GM21529 (cell line): Measurements from ENCODE around the gene ESYT1.
"Not testable (repeated sequence)": the region's sequence is repeated elsewhere in the genome, so short reads cannot be mapped to it uniquely, and the experiment has no call there.

Experiments
- ATAC-seq: cut with Tn5 transposase; IDR thresholded peaks from one replicate; pipeline ENCODE4 v1.9.1; 2021; ENCODE audit not compliant: unreplicated experiment

Gene ESYT1

GRCh38 chr12:56103066-56103711, 24.9 kb upstream of the ESYT1 start:
- ATAC-seq, result no peak

GRCh38 chr12:56103823-56104108, 24.3 kb upstream of the ESYT1 start:
- ATAC-seq, result no peak

GRCh38 chr12:56104109-56104814, 23.8 kb upstream of the ESYT1 start, which contains the start of gene PA2G4:
Gene PA2G4, plus strand, starts transcription at chr12:56104559. Its CDS starts 179 bp downstream, at chr12:56104738.
- peak; percentile 95 for ATAC-seq

- ATAC-seq, result peak; percentile 8
Observed at GRCh38 chr12:56104815-56105608, 23.1 kb upstream of the ESYT1 start.

GRCh38 chr12:56105609-56105902, 22.5 kb upstream of the ESYT1 start:
- ATAC-seq, result no peak

- no peak for ATAC-seq
Observed at GRCh38 chr12:56107242-56107641, 20.8 kb upstream of the ESYT1 start.

- ATAC-seq, result no peak
Observed at GRCh38 chr12:56110571-56110970, 17.5 kb upstream of the ESYT1 start.

- no peak for ATAC-seq
Observed at GRCh38 chr12:56114084-56114483, 14.0 kb upstream of the ESYT1 start.

GRCh38 chr12:56115329-56115728, 12.7 kb upstream of the ESYT1 start:
- ATAC-seq, result no peak

- peak; percentile 44 for ATAC-seq
Observed at GRCh38 chr12:56116267-56117081, 11.6 kb upstream of the ESYT1 start, which contains the start of gene RPL41. Gene RPL41, plus strand, starts transcription at chr12:56116633.

- ATAC-seq, result not testable (repeated sequence)
Observed at GRCh38 chr12:56117082-56117706, 10.9 kb upstream of the ESYT1 start.

- peak; percentile 80 for ATAC-seq
Observed at GRCh38 chr12:56117778-56118687, 10.0 kb upstream of the ESYT1 start, which contains the start of gene ZC3H10. Gene ZC3H10, plus strand, starts transcription at chr12:56118266. Its CDS starts 2,297 bp downstream, at chr12:56120563.

GRCh38 chr12:56118688-56119357, 9.2 kb upstream of the ESYT1 start:
- ATAC-seq, result peak; percentile 6

GRCh38 chr12:56119361-56119796, 8.7 kb upstream of the ESYT1 start:
- ATAC-seq, result no peak

GRCh38 chr12:56120158-56120846, 7.8 kb upstream of the ESYT1 start:
- ATAC-seq, result no peak

GRCh38 chr12:56121204-56121870, 6.7 kb upstream of the ESYT1 start:
- no peak for ATAC-seq

GRCh38 chr12:56122637-56123036, 5.4 kb upstream of the ESYT1 start:
- ATAC-seq, result no peak

GRCh38 chr12:56124133-56124532, 3.9 kb upstream of the ESYT1 start:
- no peak for ATAC-seq
